GM12878 (cell line): ENCODE data around the gene CRAMP1. TPM values are rescaled to one million over a fixed set of nuclear protein-coding genes. Genes with fewer than 3 reads are reported as not detected.

Experiments
- ATAC-seq: fragments of 200-7000 bp; cut with Tn5 transposase; 3 replicates; pipeline ENCODE4 v1.9.1; 2020; ENCODE audit warnings: mild to moderate bottlenecking, moderate library complexity
- BruUV-seq: library from RNA; stranded (reverse); fragments of 400-500 nt; replicated peaks from 2 replicates; lab custom pipeline; 2021; lab: Mats Ljungman, UMichigan
- CTCF ChIA-PET: fragments of 300-600 bp; sonication (Branson Sonifier 250); formaldehyde crosslinking; extraction: SDS; loops from one replicate; lab custom pipeline; 2021; ENCODE audit warnings: inconsistent platforms; lab: Yijun Ruan, JAX
- POLR2A ChIA-PET: fragments of 350-600 bp; formaldehyde crosslinking; extraction: SDS; loops from one replicate; lab custom pipeline; 2021; ENCODE audit warnings: inconsistent platforms; lab: Charles Lee
- RAD21 ChIA-PET: fragments of 300-600 bp; sonication (Branson Sonifier 250); formaldehyde crosslinking; loops from one replicate; lab custom pipeline; 2023; ENCODE audit warnings: antibody characterized with exemption; ENCODE audit not compliant: unreplicated experiment; lab: Charles Lee
- SMC1A ChIA-PET: fragments of 300-600 bp; sonication (Branson Sonifier 250); formaldehyde crosslinking; loops from one replicate; lab custom pipeline; 2023; ENCODE audit not compliant: unreplicated experiment, uncharacterized antibody; lab: Charles Lee
- DNase-seq: peaks from one replicate; pipeline ENCODE4 v3.0.0-alpha.2; 2011; ENCODE audit warnings: low read depth, low spot score
- FAIRE-seq: peaks from 3 replicates; lab custom pipeline; 2011; peaks lifted over from hg19 to GRCh38; lab: Jason Lieb, UNC
- H2AFZ ChIP-seq: 2 replicates; pipeline ENCODE4 v1.6.0; 2011; ENCODE audit warnings: low read depth, low read length, control low read depth; ENCODE audit not compliant: control insufficient read depth
- H3K27ac ChIP-seq: 2 replicates; pipeline ENCODE4 v1.5.1; 2011; ENCODE audit warnings: control low read depth; ENCODE audit not compliant: control insufficient read depth, insufficient read depth
- H3K27me3 ChIP-seq, 2 experiments: replicated peaks in 1 of 2; 2 replicates each; pipeline versions ENCODE4 v1.6.0 to v1.6.1; 2011; ENCODE audit warnings: low read length in 1 of 2; ENCODE audit not compliant: control insufficient read depth in 2 of 2, insufficient read depth in 2 of 2
- H3K36me3 ChIP-seq, 2 experiments: 2 replicates each; pipeline ENCODE4 v1.5.1; 2011; ENCODE audit warnings: low read length in 1 of 2; ENCODE audit not compliant: control insufficient read depth in 2 of 2, insufficient read depth in 2 of 2
- H3K4me1 ChIP-seq: 2 replicates; pipeline ENCODE4 v1.6.1; 2011; ENCODE audit warnings: mild to moderate bottlenecking, low read length, moderate library complexity, mixed read lengths; ENCODE audit not compliant: control insufficient read depth, insufficient read depth
- H3K4me2 ChIP-seq: 2 replicates; pipeline ENCODE4 v1.6.0; 2011; ENCODE audit warnings: control low read depth; ENCODE audit not compliant: control insufficient read depth, insufficient read depth
- H3K4me3 ChIP-seq: fragments of 200-600 bp; sonication (generic); 2 replicates; pipeline ENCODE4 v1.5.1; 2016
- H3K79me2 ChIP-seq: 2 replicates; pipeline ENCODE4 v1.6.0; 2011; ENCODE audit warnings: low read length; ENCODE audit not compliant: control insufficient read depth, insufficient read depth
- H3K9ac ChIP-seq: 2 replicates; pipeline ENCODE4 v1.8.0; 2011; ENCODE audit warnings: low read length, control low read depth, mixed read lengths; ENCODE audit not compliant: control insufficient read depth, insufficient read depth
- H3K9me3 ChIP-seq: replicated peaks from 3 replicates; pipeline ENCODE4 v1.5.1; 2011; ENCODE audit warnings: mild to moderate bottlenecking, low read length; ENCODE audit not compliant: control insufficient read depth, insufficient read depth
- H4K20me1 ChIP-seq: 2 replicates; pipeline ENCODE4 v1.6.0; 2011; ENCODE audit not compliant: control insufficient read depth, insufficient read depth
- CBFB ChIP-seq: IDR thresholded peaks from 2 replicates; pipeline ENCODE4 v1.6.1; 2016; ENCODE audit warnings: antibody characterized with exemption, low read depth
- HCFC1 ChIP-seq: fragments of 150-350 bp; IDR thresholded peaks from 2 replicates; pipeline ENCODE4 v1.6.1; 2014; ENCODE audit warnings: low read length
- KDM1A ChIP-seq: fragments of 200-600 bp; sonication (generic); IDR thresholded peaks from 2 replicates; pipeline ENCODE4 v1.6.1; 2016; ENCODE audit warnings: borderline replicate concordance
- RUNX3 ChIP-seq: IDR thresholded peaks from 2 replicates; pipeline ENCODE4 v1.6.1; 2012; ENCODE audit warnings: low read length, inconsistent platforms
- SMC3 ChIP-seq: IDR thresholded peaks from 2 replicates; pipeline ENCODE4 v1.6.1; 2011; ENCODE audit warnings: low read length, improper control_type of control experiment, borderline replicate concordance
- SREBF2 ChIP-seq: IDR thresholded peaks from 2 replicates; pipeline ENCODE4 v1.6.1; 2012; ENCODE audit warnings: mild to moderate bottlenecking, low read length
- ZNF384 ChIP-seq: IDR thresholded peaks from 2 replicates; pipeline ENCODE4 v1.6.1; 2012; ENCODE audit warnings: low read depth, mild to moderate bottlenecking, low read length, improper control_type of control experiment, borderline replicate concordance
- ZNF592 ChIP-seq: fragments of 450-650 bp; IDR thresholded peaks from 2 replicates; pipeline ENCODE4 v1.6.1; 2017; ENCODE audit warnings: mild to moderate bottlenecking, moderate library complexity
- WGBS: methylation state at CpG from one replicate; pipeline ENCODE4 v1.1.6; 2016; ENCODE audit warnings: low lambda C conversion rate; ENCODE audit not compliant: insufficient replicate concordance, insufficient coverage; ENCODE audit errors: missing lambda C conversion rate; 5-methylcytosine and 5-hydroxymethylcytosine counted together
- in situ Hi-C: fragments of 300-500 bp; cut with MboI; formaldehyde crosslinking; loops from 9 replicates; pipeline ENCODE4 v1.14.3; 2018; ENCODE audit warnings: mixed read lengths
- intact Hi-C: fragments of 100-400 bp; cut with micrococcal nuclease; formaldehyde crosslinking; loops from one replicate; pipeline ENCODE4 v1.14.2; 2022; ENCODE audit not compliant: unreplicated experiment
- polyA plus RNA-seq, 11 experiments: library from polyadenylated mRNA; depleted of rRNA in 4 of 11; unstranded in 6 of 11; stranded (reverse) in 5 of 11; fragments of >200 nt; fragmentation: Nextera tagmentation in 4 of 11; fragmentation: Illumina TruSeq in 1 of 11; extraction: Ambion mirVana in 4 of 11; extraction: Trizol in 1 of 11; gene quantifications; 1 replicate in 1 of 11; 2 replicates in 10 of 11; pipeline versions ENCODE4 v1.2.1 to v1.2.3, GENCODE V29; 2011 to 2016; ENCODE audit warnings: inconsistent platforms in 2 of 11, missing spikeins in 2 of 11, low read depth in 1 of 11
- total RNA-seq, 4 experiments: library from RNA; depleted of rRNA in 3 of 4; stranded (reverse); fragments of >200 nt in 3 of 4; fragmentation: Illumina TruSeq in 1 of 4; extraction: Trizol in 1 of 4; gene quantifications; 2 replicates each; pipeline versions ENCODE4 v1.2.1 to v1.2.3, GENCODE V29; 2013 to 2021

CRAMP1 gene
- total and polyA plus RNA-seq, 10 of the 15 experiments (the other 5 are each of a cell fraction or from before 2014, with no cell fraction given), result 0.37 to 9.8 (median 3.9) TPM

GRCh38 chr16:1580256-1580655 is 31.9 kb upstream of the CRAMP1 start:
- CTCF ChIA-PET, result no interaction called here
- no peak overlapping the region for H3K4me2 ChIP-seq
- POLR2A ChIA-PET, result no interaction called here

More at GRCh38 chr16:1580256-1580655, 31.9 kb upstream of the CRAMP1 start:
- H3K79me2 ChIP-seq, result no peaks in the 10 kb centered on the region
- no peaks in the 10 kb centered on the region for H4K20me1 ChIP-seq
- H3K27me3 ChIP-seq, result no peaks in the 10 kb centered on the region
- in situ Hi-C loops, result no loop called here
- H3K9me3 ChIP-seq, result no peaks in the 10 kb centered on the region; the same call in 2 of the 3 replicates
- no peak overlapping the region for H3K4me3 ChIP-seq
- FAIRE-seq (no peak), DNase-seq (no peak), ATAC-seq (no peak)
- BruUV-seq, result no TSS peak
- SMC1A ChIA-PET, result no interaction called here
- no peak for TF ChIP-seq ZNF384
- TF ChIP-seq CBFB, result no peak
- TF ChIP-seq HCFC1, result no peak
- no peak for TF ChIP-seq SREBF2
- no peak for TF ChIP-seq ZNF592
- TF ChIP-seq SMC3, result no peak
- no peak for TF ChIP-seq RUNX3
- no peak for TF ChIP-seq KDM1A
- RAD21 ChIA-PET, result no interaction called here
- no peak overlapping the region for H3K27ac ChIP-seq
- 80% methylated on average over 12 of the region's 12 CpGs for WGBS
- no peaks in the 10 kb centered on the region for H3K4me1 ChIP-seq
- intact Hi-C loops, result no loop called here
- no peaks in the 10 kb centered on the region for H3K36me3 ChIP-seq
- no peak overlapping the region for H2AFZ ChIP-seq
- H3K9ac ChIP-seq, result no peak overlapping the region
